Mucosa of rectum (tissue), 2 donors: ENCODE measurements around the gene PDS5A.
"Not testable (repeated sequence)": the region's sequence is repeated elsewhere in the genome, so short reads cannot be mapped to it uniquely, and the experiment has no call there.

ENCODE experiments used
- H3K27ac ChIP-seq, 2 donors: one replicate each; pipeline ENCODE4 v1.7.0; 2013; ENCODE audit warnings: inconsistent platforms in 2 of 2, low read depth in 2 of 2, low read length in 2 of 2
- H3K27me3 ChIP-seq, 2 donors: one replicate each; pipeline ENCODE4 v1.7.0; 2013; ENCODE audit warnings: low read length in 2 of 2; ENCODE audit not compliant: control insufficient read depth in 2 of 2, insufficient read depth in 2 of 2
- H3K36me3 ChIP-seq, 2 donors: one replicate each; pipeline ENCODE4 v1.7.0; 2013; ENCODE audit warnings: low read length in 2 of 2; ENCODE audit not compliant: control insufficient read depth in 2 of 2, insufficient read depth in 2 of 2
- H3K4me1 ChIP-seq, 2 donors: one replicate each; pipeline ENCODE4 v1.7.0; 2013; ENCODE audit warnings: low read length in 2 of 2, mild to moderate bottlenecking in 1 of 2; ENCODE audit not compliant: control insufficient read depth in 2 of 2, insufficient read depth in 2 of 2
- H3K4me3 ChIP-seq, 2 donors: one replicate each; pipeline ENCODE4 v1.7.0; 2013; ENCODE audit warnings: low read length in 2 of 2
- H3K9ac ChIP-seq, 2 donors: one replicate each; pipeline ENCODE4 v1.7.0; 2013; ENCODE audit warnings: low read length in 2 of 2, low read depth in 1 of 2, mild to moderate bottlenecking in 1 of 2
- H3K9me3 ChIP-seq, 2 donors: one replicate each; pipeline ENCODE4 v1.7.0; 2013; ENCODE audit warnings: low read length in 2 of 2; ENCODE audit not compliant: control insufficient read depth in 2 of 2
- donor health status: healthy.
- donor health status: Normal muscosa, but diverticular disease.

The PDS5A gene

GRCh38 chr4:39989381-39989780, 11.7 kb upstream of the PDS5A start:
- H3K36me3 ChIP-seq, H3K9ac ChIP-seq, H3K9me3 ChIP-seq, H3K27ac ChIP-seq, H3K4me1 ChIP-seq, H3K27me3 ChIP-seq, H3K4me3 ChIP-seq: not testable (repeated sequence)

- H3K4me3 ChIP-seq, result no peak overlapping the region
- no peak overlapping the region for H3K27ac ChIP-seq
- no peaks in the 10 kb centered on the region for H3K9me3 ChIP-seq
- H3K27me3 ChIP-seq, result no peaks in the 10 kb centered on the region
- H3K9ac ChIP-seq, result no peak overlapping the region
- H3K4me1 ChIP-seq, result no peaks in the 10 kb centered on the region
- no peaks in the 10 kb centered on the region for H3K36me3 ChIP-seq
These were observed 9.8 kb upstream of the PDS5A start for GRCh38 chr4:39987485-39987884.

GRCh38 chr4:39978904-39979303, 1.2 kb upstream of the PDS5A start:
- Histone ChIP-seq H3K27ac (no peak overlapping the region), H3K4me3 (no peak overlapping the region), H3K4me1 (peaks cover 0 to 9% of the 10 kb centered on the region in 2 donors), H3K36me3 (peaks cover 0 to 6% of the 10 kb centered on the region in 2 donors), H3K9me3 (no peaks in the 10 kb centered on the region), H3K9ac (no peak overlapping the region), H3K27me3 (no peaks in the 10 kb centered on the region)

- H3K27me3 ChIP-seq, result no peaks in the 10 kb centered on the region
- peaks cover 0 to 9% of the 10 kb centered on the region in 2 donors for H3K4me1 ChIP-seq
- peak overlapping the region; percentile 80 to 84 for H3K4me3 ChIP-seq
- H3K36me3 ChIP-seq, result peaks cover 3 to 9% of the 10 kb centered on the region in 2 donors
- H3K27ac ChIP-seq, result peak overlapping the region; percentile 79 to 87
- H3K9ac ChIP-seq, result peak overlapping the region; percentile 79 to 84
- H3K9me3 ChIP-seq, result no peaks in the 10 kb centered on the region
These were observed 666 bp upstream of the PDS5A start for GRCh38 chr4:39978378-39978775.

- peak overlapping the region; percentile 80 to 84 for H3K4me3 ChIP-seq
- H3K27ac ChIP-seq, result peak overlapping the region; percentile 79 to 87
- no peaks in the 10 kb centered on the region for H3K27me3 ChIP-seq
- H3K4me1 ChIP-seq, result peaks cover 0 to 9% of the 10 kb centered on the region in 2 donors
- H3K9me3 ChIP-seq, result no peaks in the 10 kb centered on the region
- H3K9ac ChIP-seq, result peak overlapping the region; percentile 75 to 94
- H3K36me3 ChIP-seq, result peaks cover 7 to 14% of the 10 kb centered on the region in 2 donors
These were observed 694 bp downstream of the PDS5A start for GRCh38 chr4:39976945-39977488.

- peak overlapping the region; percentile 75 to 94 for H3K9ac ChIP-seq
- H3K36me3 ChIP-seq, result peaks cover 7 to 14% of the 10 kb centered on the region in 2 donors
- H3K4me3 ChIP-seq, result peak overlapping the region; percentile 80 to 84
- peak overlapping the region; percentile 79 to 87 for H3K27ac ChIP-seq
- no peaks in the 10 kb centered on the region for H3K27me3 ChIP-seq
- H3K9me3 ChIP-seq, result no peaks in the 10 kb centered on the region
- H3K4me1 ChIP-seq, result peaks cover 0 to 9% of the 10 kb centered on the region in 2 donors
These were observed 1.4 kb downstream of the PDS5A start for GRCh38 chr4:39976141-39976944.

- peak overlapping the region in 1 of 2 donors; percentile 84 for H3K4me3 ChIP-seq
- H3K36me3 ChIP-seq, result peaks cover 7 to 14% of the 10 kb centered on the region in 2 donors
- H3K9ac ChIP-seq, result peak overlapping the region in 1 of 2 donors; percentile 94
- peaks cover 0 to 13% of the 10 kb centered on the region in 2 donors for H3K4me1 ChIP-seq
- H3K9me3 ChIP-seq, result no peaks in the 10 kb centered on the region
- H3K27me3 ChIP-seq, result no peaks in the 10 kb centered on the region
- no peak overlapping the region for H3K27ac ChIP-seq
These were observed 2.1 kb downstream of the PDS5A start for GRCh38 chr4:39975488-39976089.

- not testable (repeated sequence) for H3K4me3 ChIP-seq, H3K27me3 ChIP-seq, H3K27ac ChIP-seq, H3K9ac ChIP-seq, H3K9me3 ChIP-seq
- Histone ChIP-seq H3K4me1 (peaks cover 0 to 10% of the 10 kb centered on the region in 2 donors), H3K36me3 (peaks cover 7 to 16% of the 10 kb centered on the region in 2 donors)
These were observed 4.7 kb downstream of the PDS5A start for GRCh38 chr4:39973052-39973451.

- Histone ChIP-seq H3K36me3 (peaks cover 7 to 16% of the 10 kb centered on the region in 2 donors), H3K4me1 (peaks cover 0 to 6% of the 10 kb centered on the region in 2 donors), H3K9ac (no peak overlapping the region), H3K27me3 (no peaks in the 10 kb centered on the region), H3K9me3 (no peaks in the 10 kb centered on the region), H3K27ac (no peak overlapping the region), H3K4me3 (no peak overlapping the region)
These were observed 6.8 kb downstream of the PDS5A start for GRCh38 chr4:39970671-39971640.
